Amniotic stem cell (primary cell): Measurements from ENCODE around the gene SMIM32.

Experiments
- DNase-seq: peaks from one replicate; lab custom pipeline; 2025; lab: John Stamatoyannopoulos, UW

Gene SMIM32

DNA sequence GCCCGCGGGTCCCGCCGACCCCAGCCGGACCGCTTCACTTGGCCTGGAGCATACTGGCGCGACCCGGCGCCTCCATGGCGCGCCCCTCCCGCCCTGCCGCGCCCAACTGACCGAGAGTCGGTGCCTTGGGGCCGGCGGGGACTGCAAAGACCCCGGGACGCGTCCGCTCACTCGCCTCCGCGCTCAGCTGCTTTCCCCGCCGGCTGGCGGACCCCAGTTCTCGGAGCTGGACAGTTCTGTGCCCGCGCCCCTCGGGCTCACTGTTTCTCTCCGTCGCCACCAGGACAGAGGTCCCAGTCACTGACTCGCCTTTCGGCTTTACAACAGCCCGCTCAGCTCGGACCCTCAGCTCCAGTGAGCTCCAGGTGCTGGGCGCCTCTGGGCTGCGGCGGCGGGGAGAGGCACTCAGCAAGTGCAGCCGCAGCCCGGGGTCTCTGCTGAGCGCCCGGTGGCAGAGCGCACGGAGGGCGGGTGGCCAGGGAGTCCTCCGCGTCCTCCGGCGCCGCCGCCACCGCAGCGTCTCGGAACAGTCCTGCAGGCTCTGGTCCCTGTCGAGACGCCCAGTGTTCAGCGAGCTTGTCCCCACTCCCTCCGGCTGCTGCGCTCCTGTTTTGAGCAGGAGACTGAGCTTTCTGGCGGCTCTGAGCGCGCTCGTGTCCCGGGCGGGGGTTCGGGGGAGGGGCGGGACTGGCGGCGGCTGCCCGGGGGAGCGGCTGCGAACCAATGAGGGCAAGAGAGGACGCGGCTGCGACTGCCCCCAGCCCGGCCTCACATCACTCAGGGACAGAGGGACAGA is at the start of gene SMIM32:
Gene SMIM32 (minus strand): TSS at position 637 of the 796 bp plus-strand sequence. CDS start 638 bp downstream, outside the sequence.
- DNase-seq = no peak

DNA sequence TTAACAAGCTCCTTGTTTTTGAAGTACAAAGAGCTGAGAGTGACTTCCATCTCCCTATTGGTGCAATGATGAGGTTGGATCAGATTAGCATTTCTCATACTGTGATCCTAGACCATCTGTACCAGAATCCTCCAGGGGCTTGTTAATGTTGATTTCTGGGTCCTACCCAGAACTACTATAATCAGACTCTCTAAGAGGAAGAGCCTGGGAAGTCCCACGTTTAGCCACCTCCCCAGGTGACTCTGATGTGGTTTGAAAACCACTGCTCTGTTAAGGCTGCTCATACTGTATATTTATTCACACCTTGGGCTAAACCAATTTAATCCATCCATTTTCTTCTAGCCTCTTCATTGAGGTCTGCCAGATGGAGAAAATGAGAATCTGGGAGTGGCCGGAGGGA is 49.6 kb upstream of the SMIM32 start:
- no peak for DNase-seq

DNA sequence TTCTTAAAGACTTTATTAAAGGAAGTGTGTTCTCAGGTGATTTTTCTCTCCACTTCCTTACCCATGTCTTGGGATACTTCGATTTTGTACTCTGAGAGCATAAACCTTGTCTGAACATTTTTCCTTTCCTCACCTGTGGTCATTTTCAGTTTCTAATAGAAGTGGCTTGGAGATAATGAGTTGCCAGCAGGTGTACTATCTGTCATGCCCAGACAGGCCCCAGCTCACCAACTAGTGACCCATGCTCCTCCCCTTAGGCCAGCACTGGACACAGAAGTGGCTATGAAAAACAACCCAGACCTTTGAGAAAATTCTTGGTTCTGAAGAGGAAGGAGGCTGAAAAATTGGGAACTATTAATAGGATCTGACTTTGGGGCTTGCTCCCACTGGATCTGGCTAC is 49.2 kb upstream of the SMIM32 start:
- DNase-seq = no peak

DNA sequence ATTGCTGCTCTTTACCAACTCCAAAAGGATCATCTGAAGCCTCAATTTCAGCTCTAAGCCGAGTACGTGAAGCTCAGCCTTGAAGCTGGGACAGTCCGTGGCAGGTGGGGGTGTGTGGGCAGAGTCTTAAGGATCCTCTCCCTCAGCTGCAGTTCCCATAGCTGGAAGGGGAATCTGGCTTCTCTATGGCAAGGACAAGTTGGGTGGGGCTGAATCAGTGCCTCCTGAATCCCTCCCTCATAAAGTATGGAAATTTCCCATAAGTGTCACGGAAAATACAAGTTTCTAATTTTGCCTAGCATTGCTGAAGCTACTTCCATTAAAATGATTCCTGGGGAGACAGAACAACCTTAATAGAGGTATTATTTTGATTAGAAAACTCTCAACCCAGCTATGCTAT is 47.9 kb upstream of the SMIM32 start:
- no peak for DNase-seq

DNA sequence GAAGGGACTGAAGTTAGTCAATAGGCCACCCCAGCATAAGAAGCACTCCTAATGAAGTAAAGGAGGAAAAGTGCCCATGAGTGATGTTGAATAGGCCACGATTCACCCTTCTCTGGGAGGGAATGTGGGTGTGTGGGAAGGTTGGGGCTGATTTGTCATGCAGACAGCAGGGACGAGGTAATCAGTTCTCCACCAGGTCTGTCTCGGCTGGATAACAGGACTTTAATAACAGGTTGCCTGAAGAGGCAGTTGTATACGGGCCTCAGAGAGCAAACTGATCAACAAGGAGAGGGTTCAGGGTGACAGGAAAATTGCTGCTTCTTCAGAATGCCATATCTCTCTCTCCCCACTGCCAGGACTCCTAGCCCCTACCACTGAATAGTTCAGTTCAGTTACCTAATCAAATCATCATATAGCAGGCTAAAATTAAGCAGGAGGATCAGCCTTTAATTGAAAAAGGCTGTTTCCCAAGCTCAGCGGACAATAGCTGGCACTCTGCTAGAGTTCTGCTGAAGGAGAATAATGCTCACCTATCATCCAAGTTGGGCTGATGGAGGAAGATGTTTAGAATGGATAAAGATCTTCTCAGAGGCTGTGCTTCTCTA is 43.6 kb upstream of the SMIM32 start:
- DNase-seq = no peak

DNA sequence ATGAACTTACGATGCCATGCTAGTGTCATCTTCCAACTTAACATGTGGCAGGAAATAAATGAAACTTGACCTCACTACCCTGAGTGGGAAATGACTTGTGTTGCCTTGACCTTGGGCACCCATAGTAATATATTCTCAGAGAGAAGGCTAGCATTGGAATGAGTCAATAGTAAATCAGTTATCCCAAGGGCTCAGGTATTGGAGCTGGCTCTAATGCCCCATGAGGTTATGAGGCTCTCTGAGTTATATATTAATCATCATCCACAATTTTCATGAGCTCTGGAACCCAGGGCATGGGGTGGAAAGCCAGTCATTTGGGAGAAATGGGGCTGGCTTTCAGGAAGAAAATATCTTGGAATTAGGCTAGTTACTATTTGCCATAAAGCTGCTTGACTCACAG is 42.4 kb upstream of the SMIM32 start:
- no peak for DNase-seq

DNA sequence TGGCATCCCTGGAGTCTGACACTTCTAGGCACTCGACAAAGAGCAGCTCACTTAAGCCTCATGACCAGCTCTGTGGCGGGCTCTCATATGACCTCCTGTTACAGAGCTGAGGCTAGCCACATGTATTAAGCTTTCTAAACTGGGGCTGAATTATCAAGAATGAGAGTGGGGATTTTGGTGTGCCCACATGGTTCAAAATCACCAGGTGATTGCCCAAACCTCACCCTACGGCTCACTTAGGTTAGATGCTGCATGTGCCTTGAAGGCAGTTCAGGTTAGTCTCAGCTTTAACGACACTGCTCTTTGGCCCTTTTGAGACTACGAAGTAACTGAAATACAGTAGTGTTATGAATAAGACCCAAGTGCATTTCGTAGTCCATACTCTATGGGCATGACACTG is 39.4 kb upstream of the SMIM32 start:
- no peak for DNase-seq

DNA sequence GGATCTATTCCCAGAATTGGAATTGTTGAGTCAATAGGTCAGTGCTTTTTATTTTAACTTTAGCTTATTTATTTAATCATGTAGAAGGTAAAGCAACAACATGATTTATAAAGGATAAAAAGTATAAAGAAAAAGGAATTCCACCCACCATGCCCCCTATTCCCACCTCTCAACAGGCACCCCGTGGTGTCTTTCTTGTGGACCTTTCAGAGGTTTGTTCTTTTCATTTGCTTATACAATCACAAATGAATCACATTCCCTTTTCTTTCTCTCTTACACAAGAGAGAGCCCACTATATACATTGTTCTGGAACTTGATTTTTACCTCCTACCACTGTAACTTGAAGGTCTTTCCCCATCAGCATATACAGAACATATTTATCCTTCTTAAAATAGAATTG is 37.2 kb upstream of the SMIM32 start:
- DNase-seq = no peak

DNA sequence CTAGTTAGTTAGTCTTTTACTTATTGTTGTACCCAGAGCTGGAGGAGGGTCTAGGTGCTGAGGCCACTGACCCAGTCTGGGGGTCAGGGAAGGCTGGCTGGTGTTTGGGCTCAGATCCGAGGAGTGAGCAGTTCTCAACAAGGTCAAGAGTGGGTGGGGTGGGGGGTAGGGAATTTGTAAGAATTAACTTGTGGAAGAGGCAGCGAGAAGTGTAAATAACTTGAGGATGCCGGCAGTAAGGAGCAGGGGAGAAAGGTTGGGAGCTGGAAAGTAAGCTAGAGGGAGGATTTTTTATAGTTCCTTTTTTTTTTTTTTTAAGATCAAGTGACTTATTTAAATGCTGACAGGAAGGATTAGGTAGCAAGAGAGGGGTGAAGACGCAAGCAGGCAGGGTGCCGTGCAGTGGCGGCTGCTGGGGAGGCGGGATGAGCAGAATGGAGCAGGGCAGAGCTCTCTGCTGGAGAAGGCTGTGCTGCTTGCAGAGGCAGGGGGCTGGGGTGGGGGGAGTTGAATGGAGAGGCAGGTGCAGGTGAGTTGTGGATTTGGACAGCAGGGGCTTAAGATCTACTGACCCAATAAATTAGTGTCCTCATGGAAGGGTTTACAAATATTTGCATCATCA is 35.3 kb upstream of the SMIM32 start:
- DNase-seq = no peak

DNA sequence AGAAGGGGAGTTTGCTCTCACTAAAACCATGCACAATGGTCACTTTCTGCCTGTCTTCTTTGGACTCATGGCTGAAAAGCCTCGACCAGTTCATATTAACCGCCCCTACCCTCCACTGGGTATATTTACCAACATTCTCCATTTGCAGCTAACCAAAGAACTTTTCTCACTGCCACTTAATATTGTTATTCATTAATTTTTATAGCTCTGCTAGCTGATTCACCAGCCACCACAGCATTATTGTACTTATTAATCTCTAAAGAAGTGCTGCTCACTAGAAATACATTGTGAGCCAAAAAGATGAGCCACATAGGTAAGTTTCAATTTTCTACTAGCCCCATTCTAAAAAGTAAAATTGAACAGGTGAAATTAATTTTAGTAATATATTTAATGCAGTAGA is 33.4 kb upstream of the SMIM32 start:
- no peak for DNase-seq

DNA sequence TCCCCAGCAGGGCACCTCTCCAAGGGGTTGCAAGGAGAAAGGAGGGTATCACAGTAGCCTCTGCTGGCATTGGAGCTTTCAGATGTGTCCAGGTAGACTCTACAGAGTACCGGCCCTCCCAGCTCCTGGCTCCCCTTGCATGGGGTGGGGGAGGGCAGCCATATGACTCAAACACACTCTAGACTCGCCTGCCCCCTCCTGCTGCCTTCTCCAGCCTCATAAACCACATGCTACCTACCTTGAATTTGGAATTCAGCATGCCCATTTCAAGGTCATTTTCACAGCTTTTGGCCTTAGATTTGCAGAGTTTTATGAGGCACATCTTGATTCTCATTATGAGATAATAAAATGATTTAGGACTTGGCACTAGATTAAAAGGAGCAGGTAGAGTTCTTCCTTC is 32.8 kb upstream of the SMIM32 start:
- no peak for DNase-seq

DNA sequence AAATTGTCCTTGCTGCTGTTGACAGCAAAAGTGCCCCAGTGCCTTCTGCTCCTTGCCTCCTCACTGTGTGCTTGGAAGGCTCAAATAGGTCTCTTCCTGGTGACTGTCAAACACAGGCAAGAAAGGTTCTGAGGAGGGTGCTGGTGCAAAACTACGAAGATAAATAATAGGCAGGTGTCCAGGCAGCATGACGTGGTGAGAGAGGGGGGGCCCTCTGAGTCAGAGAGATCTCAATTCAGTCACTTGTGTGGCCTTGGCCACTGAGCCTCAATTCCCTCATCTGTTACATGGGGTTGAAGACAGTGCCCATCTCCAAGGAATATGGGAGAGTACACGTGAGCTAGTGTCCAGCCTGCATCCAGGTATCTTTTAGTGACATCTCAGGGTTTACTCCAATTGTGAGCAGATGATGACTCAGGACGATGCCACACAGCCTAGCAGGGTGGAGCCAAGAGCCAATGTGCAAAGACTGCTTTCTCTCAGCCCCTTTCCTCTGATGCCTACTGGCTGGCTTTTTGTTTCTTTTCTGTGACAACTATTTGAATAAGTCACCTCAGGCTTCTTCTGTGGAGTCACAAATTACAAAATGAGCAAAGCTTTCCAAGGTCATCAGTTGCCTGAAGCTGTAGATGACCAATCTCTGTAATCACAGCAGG is 29.7 kb upstream of the SMIM32 start:
- DNase-seq = no peak

DNA sequence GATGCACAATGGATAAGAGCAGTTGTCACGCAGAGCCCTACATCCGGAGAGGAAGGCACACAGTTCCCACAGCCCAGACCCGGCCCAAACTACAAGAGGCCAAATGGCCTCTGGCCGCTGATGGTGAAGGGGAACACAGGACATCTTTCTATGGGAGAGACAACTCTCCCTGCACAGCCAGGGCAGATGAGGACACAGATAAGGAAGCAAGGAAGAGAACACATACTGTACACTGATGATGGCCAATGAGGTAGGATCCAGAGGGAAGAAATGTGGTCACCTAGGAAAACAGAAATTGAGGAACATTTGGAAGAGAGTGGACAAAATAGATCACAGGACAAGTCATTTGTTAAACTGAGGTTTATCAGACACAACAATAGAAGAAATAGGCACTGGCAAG is 28.4 kb upstream of the SMIM32 start:
- DNase-seq = no peak

DNA sequence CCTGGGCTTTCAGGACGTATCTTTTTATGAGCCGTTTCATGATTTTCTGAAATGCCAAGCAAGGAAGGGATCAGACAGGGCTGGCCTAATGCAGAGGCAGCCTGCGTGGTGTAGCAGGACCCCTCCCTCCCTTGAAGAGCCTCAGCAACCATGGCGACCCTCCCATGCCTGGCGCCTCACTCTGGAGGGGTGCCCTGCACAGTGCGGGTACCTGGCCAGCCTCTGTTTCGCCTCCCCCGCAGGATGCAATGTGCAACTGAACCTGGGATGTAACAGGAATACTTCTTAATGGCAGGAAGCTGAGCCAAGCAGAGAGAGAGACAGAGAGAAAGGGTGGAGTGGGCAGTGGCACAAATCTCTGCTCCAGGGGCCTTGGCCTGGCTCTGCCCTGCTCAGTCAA is 23.3 kb upstream of the SMIM32 start:
- no peak for DNase-seq

DNA sequence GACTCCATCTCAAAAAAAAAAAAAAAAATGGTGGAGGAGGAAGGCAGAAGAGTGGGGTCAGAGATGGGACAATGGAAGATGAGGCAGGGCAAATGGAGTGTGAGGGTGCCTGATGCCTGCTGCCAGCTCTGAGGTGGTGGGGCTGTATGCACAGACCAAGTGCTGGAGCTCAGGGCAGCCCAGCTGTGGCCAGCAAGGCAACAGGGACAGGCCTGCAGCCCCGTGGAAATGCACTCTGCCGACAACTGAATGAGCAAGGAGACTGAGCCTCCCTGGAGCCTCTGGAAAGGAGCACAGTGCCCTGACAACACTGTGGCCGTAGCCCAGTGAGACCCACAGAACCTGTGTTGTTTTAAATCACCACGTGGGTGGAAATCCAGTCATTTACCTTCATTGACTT is 22.9 kb upstream of the SMIM32 start:
- no peak for DNase-seq

DNA sequence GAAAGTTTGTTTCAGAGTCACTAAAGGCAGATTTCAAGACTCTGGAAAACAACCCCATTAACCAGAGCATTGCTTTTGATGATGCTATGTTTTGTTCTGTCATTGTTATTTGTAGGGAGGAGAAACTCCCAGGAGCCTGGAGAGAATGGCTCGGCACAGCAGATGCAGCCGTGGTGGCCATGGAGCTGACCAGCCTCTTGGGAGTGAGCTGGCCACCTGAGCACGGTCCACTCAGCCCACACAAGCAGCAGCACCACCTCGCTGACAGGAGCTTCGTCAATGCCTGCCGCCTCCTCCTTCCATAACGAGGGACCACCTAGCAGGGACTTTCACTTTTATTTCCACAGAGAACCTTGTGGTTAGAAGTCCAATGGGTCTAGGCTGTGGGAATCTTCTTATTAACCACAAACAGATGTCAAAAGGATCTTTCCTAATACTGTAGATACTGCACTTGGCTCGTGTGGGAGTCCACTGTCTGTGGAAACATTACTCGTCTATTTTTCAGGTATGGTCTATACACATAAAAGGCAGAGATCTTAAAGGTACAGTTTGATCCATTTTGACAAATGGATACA is 21.0 kb upstream of the SMIM32 start:
- DNase-seq = no peak

DNA sequence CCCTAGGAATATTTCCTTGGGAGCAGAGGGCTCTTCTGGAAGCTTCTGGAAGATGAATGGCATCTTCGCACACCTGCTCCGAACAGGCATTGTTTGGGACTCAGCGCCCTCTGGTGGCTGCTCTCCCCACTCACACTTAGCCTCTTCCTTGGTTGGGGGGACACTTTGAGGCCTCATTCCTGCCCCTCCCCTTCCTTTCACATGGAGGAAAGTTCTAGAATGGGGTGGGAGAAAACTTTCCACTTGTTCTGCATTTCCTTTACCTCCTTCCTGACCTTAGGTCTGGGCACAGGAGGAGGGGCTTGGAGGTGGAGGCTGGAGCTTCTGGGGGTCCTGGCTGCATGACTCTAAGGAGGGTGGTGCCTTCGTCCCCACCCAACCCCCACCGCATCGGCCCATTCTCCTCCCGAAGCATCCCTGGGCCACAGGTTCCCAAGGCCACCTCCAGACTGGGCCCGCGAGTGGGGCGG is 19.3 kb upstream of the SMIM32 start:
- no peak for DNase-seq

DNA sequence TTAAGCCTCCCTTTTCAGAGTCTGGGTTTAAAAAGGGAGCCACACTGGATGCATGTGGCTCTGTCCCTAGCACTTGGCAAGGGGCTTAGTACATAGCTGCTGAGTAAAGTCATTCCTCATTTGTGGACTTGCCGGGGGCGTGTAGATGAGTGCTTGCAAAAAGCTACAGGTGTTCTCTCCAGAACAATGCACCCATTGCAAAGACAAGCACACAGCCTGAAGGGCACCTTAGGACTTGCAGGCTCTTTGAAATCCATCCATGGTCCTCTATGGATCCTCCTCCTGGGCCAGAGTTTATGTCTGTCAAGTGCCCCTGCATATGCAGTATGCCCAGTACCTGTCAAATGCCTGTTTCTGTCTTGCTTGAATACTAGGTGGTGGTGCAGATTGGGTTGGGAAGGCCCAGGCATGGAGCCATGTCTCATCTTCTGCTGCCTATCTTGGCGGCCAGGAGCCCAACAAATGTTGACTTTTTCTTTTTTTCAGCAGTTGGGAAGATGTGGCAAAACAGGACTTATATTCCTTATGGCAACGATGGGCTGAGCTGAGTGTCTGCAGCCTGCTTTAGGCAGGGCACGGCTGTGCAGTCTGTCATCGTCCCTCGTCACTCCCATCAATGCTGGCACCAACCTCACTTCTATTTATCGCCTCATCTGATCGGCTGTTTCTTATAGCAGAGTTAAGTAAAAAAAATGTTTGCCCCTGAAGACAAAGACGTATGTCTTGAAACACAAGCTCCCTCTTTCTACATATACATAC is 18.5 kb upstream of the SMIM32 start:
- no peak for DNase-seq

DNA sequence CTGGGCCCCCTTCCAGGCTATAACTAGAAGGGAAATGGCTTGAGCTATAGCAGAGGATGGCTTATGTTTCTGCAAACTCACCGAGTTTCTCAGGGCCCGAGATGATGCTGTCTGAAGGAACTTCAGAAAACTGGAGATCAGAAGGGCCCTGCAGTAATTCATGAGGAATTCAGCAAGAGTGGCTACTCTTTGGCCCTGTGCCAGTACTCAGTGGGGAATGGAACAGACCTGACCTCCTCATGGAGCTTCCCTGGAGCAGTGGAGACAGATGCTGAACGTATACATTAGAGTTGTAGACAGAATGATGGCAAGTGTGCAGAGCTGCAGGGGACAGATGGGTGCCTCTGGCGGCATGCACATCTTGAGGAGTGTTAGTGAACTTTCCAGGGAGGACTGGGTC is 17.3 kb upstream of the SMIM32 start:
- DNase-seq = no peak

DNA sequence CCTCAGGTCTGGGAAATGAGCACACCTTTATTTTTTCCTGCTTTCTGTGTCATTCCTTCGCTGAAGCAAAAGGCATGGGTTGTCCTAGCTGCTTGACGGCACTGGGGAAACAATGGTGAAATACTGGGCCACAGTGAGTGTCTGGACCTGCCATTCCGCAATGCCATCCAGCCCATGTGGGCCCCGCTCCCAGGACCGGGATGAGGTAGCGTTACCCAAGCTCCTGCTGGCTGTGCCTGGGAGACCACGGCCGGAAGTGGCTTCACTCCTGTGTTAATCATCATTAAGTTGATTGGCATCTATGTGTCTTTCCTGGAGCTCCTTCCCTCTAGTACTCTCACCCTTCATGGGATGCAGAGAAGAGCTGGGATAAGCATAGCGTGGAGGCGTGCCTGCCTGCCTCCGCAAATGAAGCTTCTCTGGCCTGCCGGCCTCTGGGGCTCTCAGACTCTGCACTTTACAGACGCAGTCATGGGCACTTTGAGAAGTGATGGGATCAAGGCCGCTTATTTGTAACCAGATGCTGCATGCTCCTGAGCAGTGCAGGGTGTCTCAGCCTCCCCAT is 16.5 kb upstream of the SMIM32 start:
- DNase-seq = no peak

DNA sequence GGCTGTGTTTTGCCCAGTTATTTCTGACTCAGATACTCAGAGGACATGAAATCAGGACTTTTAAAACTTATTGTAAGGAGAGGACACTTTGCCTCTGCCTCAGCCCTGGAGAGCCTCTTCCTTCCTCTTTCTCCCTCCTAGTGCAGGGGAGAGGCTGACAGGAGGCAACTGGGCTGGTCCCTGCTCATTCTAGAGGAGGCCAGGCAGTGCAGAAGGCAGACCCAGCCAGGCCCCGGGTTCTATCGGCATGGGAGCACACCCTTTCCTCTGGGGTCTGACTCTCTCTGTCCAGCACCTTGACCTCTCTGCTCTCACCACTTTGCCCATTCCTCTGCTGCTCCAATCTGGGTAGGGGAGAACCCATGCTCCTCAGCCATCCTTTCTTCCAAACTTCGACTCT is 16.0 kb upstream of the SMIM32 start:
- no peak for DNase-seq
